ENCODE data around the gene MBLAC1. TPM values are rescaled to one million over a fixed set of nuclear protein-coding genes. Genes with fewer than 3 reads are reported as not detected.

Gene MBLAC1
- total and polyA plus RNA-seq, 9 of the 15 experiments (the other 6 are each of a cell fraction or from before 2014, with no cell fraction given): 0.03 to 3.1 (median 0.52) TPM

DNA sequence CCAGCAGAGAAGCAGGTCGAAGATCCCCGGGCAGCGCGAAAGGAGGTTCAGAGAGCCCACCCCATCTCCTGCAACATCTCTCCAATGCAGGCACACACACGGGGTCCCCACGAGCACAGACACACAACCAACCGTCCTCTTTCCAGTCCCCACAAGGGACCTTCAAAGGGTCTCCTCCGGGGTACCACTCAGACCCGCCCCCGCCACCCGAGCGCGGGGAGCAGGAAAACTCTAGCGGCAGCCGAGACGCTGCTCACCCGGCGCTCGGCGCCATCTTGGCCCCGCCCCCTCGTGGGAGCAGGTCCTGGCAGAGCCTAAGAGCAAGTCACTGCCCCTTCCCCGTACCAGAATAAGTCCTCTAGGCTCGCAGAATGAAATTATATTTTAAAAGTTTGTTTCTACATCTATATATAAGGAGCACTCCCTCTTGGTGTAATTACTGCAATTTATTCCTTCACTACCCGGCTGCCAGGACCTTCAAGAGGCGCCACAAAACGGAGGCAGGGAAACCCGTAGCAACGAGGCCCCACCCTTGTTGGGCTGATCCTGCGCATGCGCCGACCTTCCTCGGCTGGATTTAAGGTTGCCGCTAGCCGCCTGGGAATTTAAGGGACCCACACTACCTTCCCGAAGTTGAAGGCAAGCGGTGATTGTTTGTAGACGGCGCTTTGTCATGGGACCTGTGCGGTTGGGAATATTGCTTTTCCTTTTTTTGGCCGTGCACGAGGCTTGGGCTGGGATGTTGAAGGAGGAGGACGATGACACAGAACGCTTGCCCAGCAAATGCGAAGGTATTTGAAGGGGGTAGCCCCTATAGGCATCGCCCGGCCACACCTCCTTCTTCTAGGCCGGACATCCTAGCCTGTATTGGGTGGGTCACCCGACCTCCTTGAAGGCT lies 7.4 kb upstream of the MBLAC1 start, which contains the start of the genes CNPY4 and TAF6 (continued):
- TF ChIP-seq, protein P1, sequence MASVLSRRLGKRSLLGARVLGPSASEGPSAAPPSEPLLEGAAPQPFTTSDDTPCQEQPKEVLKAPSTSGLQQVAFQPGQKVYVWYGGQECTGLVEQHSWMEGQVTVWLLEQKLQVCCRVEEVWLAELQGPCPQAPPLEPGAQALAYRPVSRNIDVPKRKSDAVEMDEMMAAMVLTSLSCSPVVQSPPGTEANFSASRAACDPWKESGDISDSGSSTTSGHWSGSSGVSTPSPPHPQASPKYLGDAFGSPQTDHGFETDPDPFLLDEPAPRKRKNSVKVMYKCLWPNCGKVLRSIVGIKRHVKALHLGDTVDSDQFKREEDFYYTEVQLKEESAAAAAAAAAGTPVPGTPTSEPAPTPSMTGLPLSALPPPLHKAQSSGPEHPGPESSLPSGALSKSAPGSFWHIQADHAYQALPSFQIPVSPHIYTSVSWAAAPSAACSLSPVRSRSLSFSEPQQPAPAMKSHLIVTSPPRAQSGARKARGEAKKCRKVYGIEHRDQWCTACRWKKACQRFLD (CRISPR knock-in tag; IDR thresholded peaks at IDR 0.05): no peak; the same call in 1 of the 2 replicates
- TF ChIP-seq TAF15 (IDR thresholded peaks at IDR 0.05; ENCODE audit: low read depth, low read length) (no peak), NR4A1 (CRISPR knock-in tag; IDR thresholded peaks at IDR 0.05) (no peak), NR4A1 (tag; IDR thresholded peaks at IDR 0.05) (peak; percentile 66; the same call in 1 of the 2 replicates), EGR1 (conservative IDR thresholded peaks at IDR 0.05) (peak; percentile 93), ZNF140 (CRISPR knock-in tag; IDR thresholded peaks at IDR 0.05) (no peak), CXXC5 (CRISPR knock-in tag; IDR thresholded peaks at IDR 0.05) (peak; percentile 83), SMARCC2 (IDR thresholded peaks at IDR 0.05; ENCODE audit: low read depth) (no peak), MEIS2 (IDR thresholded peaks at IDR 0.05; ENCODE audit: partially characterized antibody) (peak; percentile 91)
- TF ChIP-seq, protein P2, sequence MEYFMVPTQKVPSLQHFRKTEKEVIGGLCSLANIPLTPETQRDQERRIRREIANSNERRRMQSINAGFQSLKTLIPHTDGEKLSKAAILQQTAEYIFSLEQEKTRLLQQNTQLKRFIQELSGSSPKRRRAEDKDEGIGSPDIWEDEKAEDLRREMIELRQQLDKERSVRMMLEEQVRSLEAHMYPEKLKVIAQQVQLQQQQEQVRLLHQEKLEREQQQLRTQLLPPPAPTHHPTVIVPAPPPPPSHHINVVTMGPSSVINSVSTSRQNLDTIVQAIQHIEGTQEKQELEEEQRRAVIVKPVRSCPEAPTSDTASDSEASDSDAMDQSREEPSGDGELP (CRISPR knock-in tag; IDR thresholded peaks at IDR 0.05; ENCODE audit: borderline replicate concordance): peak; percentile 72
- TF ChIP-seq, protein P3, sequence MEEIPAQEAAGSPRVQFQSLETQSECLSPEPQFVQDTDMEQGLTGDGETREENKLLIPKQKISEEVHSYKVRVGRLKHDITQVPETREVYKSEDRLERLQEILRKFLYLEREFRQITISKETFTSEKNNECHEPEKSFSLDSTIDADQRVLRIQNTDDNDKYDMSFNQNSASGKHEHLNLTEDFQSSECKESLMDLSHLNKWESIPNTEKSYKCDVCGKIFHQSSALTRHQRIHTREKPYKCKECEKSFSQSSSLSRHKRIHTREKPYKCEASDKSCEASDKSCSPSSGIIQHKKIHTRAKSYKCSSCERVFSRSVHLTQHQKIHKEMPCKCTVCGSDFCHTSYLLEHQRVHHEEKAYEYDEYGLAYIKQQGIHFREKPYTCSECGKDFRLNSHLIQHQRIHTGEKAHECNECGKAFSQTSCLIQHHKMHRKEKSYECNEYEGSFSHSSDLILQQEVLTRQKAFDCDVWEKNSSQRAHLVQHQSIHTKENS (CRISPR knock-in tag; IDR thresholded peaks at IDR 0.05): no peak
- TF ChIP-seq, protein P4, sequence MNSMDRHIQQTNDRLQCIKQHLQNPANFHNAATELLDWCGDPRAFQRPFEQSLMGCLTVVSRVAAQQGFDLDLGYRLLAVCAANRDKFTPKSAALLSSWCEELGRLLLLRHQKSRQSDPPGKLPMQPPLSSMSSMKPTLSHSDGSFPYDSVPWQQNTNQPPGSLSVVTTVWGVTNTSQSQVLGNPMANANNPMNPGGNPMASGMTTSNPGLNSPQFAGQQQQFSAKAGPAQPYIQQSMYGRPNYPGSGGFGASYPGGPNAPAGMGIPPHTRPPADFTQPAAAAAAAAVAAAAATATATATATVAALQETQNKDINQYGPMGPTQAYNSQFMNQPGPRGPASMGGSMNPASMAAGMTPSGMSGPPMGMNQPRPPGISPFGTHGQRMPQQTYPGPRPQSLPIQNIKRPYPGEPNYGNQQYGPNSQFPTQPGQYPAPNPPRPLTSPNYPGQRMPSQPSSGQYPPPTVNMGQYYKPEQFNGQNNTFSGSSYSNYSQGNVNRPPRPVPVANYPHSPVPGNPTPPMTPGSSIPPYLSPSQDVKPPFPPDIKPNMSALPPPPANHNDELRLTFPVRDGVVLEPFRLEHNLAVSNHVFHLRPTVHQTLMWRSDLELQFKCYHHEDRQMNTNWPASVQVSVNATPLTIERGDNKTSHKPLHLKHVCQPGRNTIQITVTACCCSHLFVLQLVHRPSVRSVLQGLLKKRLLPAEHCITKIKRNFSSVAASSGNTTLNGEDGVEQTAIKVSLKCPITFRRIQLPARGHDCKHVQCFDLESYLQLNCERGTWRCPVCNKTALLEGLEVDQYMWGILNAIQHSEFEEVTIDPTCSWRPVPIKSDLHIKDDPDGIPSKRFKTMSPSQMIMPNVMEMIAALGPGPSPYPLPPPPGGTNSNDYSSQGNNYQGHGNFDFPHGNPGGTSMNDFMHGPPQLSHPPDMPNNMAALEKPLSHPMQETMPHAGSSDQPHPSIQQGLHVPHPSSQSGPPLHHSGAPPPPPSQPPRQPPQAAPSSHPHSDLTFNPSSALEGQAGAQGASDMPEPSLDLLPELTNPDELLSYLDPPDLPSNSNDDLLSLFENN (IDR thresholded peaks at IDR 0.05; ENCODE audit: low read depth in 2 of 2, low read length in 2 of 2): 0 out of 4 replicates have a peak, but pooled peaks of 1 of the 2 experiments have one; percentile 44
- TF ChIP-seq, protein P5, sequence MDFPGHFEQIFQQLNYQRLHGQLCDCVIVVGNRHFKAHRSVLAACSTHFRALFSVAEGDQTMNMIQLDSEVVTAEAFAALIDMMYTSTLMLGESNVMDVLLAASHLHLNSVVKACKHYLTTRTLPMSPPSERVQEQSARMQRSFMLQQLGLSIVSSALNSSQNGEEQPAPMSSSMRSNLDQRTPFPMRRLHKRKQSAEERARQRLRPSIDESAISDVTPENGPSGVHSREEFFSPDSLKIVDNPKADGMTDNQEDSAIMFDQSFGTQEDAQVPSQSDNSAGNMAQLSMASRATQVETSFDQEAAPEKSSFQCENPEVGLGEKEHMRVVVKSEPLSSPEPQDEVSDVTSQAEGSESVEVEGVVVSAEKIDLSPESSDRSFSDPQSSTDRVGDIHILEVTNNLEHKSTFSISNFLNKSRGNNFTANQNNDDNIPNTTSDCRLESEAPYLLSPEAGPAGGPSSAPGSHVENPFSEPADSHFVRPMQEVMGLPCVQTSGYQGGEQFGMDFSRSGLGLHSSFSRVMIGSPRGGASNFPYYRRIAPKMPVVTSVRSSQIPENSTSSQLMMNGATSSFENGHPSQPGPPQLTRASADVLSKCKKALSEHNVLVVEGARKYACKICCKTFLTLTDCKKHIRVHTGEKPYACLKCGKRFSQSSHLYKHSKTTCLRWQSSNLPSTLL (IDR thresholded peaks at IDR 0.05): no peak
- TF ChIP-seq, protein P6, sequence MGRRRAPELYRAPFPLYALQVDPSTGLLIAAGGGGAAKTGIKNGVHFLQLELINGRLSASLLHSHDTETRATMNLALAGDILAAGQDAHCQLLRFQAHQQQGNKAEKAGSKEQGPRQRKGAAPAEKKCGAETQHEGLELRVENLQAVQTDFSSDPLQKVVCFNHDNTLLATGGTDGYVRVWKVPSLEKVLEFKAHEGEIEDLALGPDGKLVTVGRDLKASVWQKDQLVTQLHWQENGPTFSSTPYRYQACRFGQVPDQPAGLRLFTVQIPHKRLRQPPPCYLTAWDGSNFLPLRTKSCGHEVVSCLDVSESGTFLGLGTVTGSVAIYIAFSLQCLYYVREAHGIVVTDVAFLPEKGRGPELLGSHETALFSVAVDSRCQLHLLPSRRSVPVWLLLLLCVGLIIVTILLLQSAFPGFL (CRISPR knock-in tag; IDR thresholded peaks at IDR 0.05): peak; percentile 98
